OCI-LY7 (cell line): ENCODE measurements around the gene EXT2. TPM values are rescaled to one million over a fixed set of nuclear protein-coding genes. Genes with fewer than 3 reads are reported as not detected.

ENCODE experiments used
- BruUV-seq: library from RNA; stranded (reverse); fragments of 400-500 nt; replicated peaks from 2 replicates; lab custom pipeline; 2021; lab: Mats Ljungman, UMichigan
- CTCF ChIA-PET: fragments of 300-600 bp; sonication (Branson Sonifier 250); formaldehyde crosslinking; loops from one replicate; lab custom pipeline; 2022; ENCODE audit warnings: antibody characterized with exemption; ENCODE audit not compliant: unreplicated experiment; lab: Charles Lee
- POLR2A ChIA-PET: fragments of 300-600 bp; sonication (Branson Sonifier 250); formaldehyde crosslinking; loops from one replicate; lab custom pipeline; 2022; ENCODE audit warnings: antibody characterized with exemption; lab: Charles Lee
- DNase-seq: peaks from one replicate; pipeline ENCODE4 v3.0.0-alpha.2; 2015; ENCODE audit warnings: low spot score
- H2AFZ ChIP-seq: fragments of 200-600 bp; sonication (generic), shearing (Covaris generic); 2 replicates; pipeline ENCODE4 v1.6.1; 2014; ENCODE audit warnings: mild to moderate bottlenecking, antibody characterized with exemption, low read length, moderate library complexity
- H3K27ac ChIP-seq: fragments of 200-600 bp; sonication (generic); 2 replicates; pipeline ENCODE4 v1.5.1; 2014; ENCODE audit warnings: mixed run types, low read depth, mild to moderate bottlenecking, moderate library complexity, low read length, inconsistent platforms; ENCODE audit not compliant: poor library complexity, severe bottlenecking
- H3K36me3 ChIP-seq: fragments of 200-600 bp; sonication (generic); 2 replicates; pipeline ENCODE4 v1.6.1; 2014; ENCODE audit warnings: mild to moderate bottlenecking, antibody characterized with exemption, low read length, moderate library complexity, mixed read lengths; ENCODE audit not compliant: insufficient read depth
- H3K4me1 ChIP-seq: fragments of 200-600 bp; sonication (generic); 2 replicates; pipeline ENCODE4 v1.5.1; 2014; ENCODE audit warnings: mild to moderate bottlenecking, low read length; ENCODE audit not compliant: insufficient read depth, poor library complexity, severe bottlenecking
- H3K4me2 ChIP-seq: fragments of 200-600 bp; sonication (generic); 2 replicates; pipeline ENCODE4 v1.6.1; 2014; ENCODE audit warnings: mild to moderate bottlenecking, low read length
- H3K4me3 ChIP-seq: fragments of 200-600 bp; sonication (generic); 2 replicates; pipeline ENCODE4 v1.5.1; 2014; ENCODE audit warnings: mild to moderate bottlenecking, low read depth, low read length; ENCODE audit not compliant: poor library complexity, severe bottlenecking
- H3K79me2 ChIP-seq: fragments of 200-600 bp; sonication (generic); 2 replicates; pipeline ENCODE4 v1.6.1; 2016; ENCODE audit warnings: low read depth, mild to moderate bottlenecking, low read length, moderate library complexity, mixed read lengths; ENCODE audit not compliant: insufficient read depth
- H3K9me2 ChIP-seq: fragments of 200-600 bp; sonication (generic); 2 replicates; pipeline ENCODE4 v1.6.1; 2016; ENCODE audit warnings: mild to moderate bottlenecking, low read length, mixed read lengths; ENCODE audit not compliant: insufficient read depth
- H3K9me3 ChIP-seq: fragments of 200-600 bp; sonication (generic); 2 replicates; pipeline ENCODE4 v1.6.1; 2014; ENCODE audit warnings: mild to moderate bottlenecking, mixed run types, low read length, mixed read lengths
- H4K20me1 ChIP-seq: fragments of 200-600 bp; sonication (generic); 2 replicates; pipeline ENCODE4 v1.6.1; 2014; ENCODE audit warnings: mild to moderate bottlenecking, antibody characterized with exemption, low read length, moderate library complexity, mixed read lengths; ENCODE audit not compliant: insufficient read depth
- EZH2phosphoT487 ChIP-seq: fragments of 200-600 bp; sonication (generic); IDR thresholded peaks from 2 replicates; pipeline ENCODE4 v1.6.1; 2018; ENCODE audit warnings: low read depth, borderline replicate concordance, mild to moderate bottlenecking, mixed run types, antibody characterized with exemption, low read length, moderate library complexity, mixed read lengths
- intact Hi-C: fragments of 100-400 bp; cut with micrococcal nuclease; formaldehyde crosslinking; loops from one replicate; pipeline ENCODE4 v1.10.0; 2022; ENCODE audit not compliant: unreplicated experiment
- total RNA-seq, 2 experiments: library from RNA; depleted of rRNA in 1 of 2; stranded (reverse); fragments of >200 nt in 1 of 2; shearing (Covaris generic) in 1 of 2; gene quantifications; 2 replicates each; pipeline ENCODE4 v1.2.3, GENCODE V29; 2014 to 2022
- TF ChIP-seq, protein P1 (sequence below): fragments of 200-600 bp; sonication (generic); conservative IDR thresholded peaks from 2 replicates; pipeline ENCODE4 v1.5.1; 2014; ENCODE audit warnings: mild to moderate bottlenecking, antibody characterized with exemption, low read length, moderate library complexity, mixed read lengths

The EXT2 gene
- total RNA-seq, 2 experiments from 2014 or later: 22.3 to 31.8 TPM

DNA sequence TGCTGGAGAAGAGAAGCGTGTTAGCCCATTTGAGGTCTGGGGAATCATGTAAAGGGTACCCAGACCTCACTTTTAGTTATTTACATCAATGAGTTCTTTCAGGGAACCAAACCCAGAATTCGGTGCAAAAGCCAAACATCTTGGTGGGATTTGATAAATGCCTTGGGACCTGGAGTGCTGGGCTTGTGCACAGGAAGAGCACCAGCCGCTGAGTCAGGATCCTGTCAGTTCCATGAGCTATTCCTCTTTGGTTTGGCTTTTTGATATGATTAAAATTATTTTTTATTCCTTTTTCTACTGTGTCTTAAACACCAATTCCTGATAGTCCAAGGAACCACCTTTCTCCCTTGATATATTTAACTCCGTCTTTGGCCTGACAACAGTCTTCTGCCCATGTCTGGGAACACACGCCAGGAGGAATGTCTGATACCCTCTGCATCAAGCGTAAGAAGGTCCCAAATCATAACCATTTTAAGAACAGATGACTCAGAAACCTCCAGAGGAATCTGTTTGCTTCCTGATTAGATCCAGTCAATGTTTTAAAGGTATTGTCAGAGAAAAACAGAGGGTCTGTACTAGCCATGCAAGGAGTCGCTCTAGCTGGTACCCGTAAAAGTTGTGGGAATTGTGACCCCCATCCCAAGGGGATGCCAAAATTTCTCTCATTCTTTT lies 149.3 kb downstream of the EXT2 start:
- H3K4me3 ChIP-seq: no peak overlapping the region
- H3K4me2 ChIP-seq: no peak overlapping the region
- intact Hi-C loops: no loop called here
- DNase-seq: no peak
- no peak overlapping the region for H2AFZ ChIP-seq
- CTCF ChIA-PET: no interaction called here
- H4K20me1 ChIP-seq: no peaks in the 10 kb centered on the region
- no TSS peak for BruUV-seq
- no peaks in the 10 kb centered on the region for H3K9me3 ChIP-seq
- H3K27ac ChIP-seq: no peak overlapping the region
- no peaks in the 10 kb centered on the region for H3K79me2 ChIP-seq
- TF ChIP-seq, protein P1, sequence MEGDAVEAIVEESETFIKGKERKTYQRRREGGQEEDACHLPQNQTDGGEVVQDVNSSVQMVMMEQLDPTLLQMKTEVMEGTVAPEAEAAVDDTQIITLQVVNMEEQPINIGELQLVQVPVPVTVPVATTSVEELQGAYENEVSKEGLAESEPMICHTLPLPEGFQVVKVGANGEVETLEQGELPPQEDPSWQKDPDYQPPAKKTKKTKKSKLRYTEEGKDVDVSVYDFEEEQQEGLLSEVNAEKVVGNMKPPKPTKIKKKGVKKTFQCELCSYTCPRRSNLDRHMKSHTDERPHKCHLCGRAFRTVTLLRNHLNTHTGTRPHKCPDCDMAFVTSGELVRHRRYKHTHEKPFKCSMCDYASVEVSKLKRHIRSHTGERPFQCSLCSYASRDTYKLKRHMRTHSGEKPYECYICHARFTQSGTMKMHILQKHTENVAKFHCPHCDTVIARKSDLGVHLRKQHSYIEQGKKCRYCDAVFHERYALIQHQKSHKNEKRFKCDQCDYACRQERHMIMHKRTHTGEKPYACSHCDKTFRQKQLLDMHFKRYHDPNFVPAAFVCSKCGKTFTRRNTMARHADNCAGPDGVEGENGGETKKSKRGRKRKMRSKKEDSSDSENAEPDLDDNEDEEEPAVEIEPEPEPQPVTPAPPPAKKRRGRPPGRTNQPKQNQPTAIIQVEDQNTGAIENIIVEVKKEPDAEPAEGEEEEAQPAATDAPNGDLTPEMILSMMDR: no peak
- TF ChIP-seq EZH2phosphoT487: no peak
- H3K4me1 ChIP-seq: no peaks in the 10 kb centered on the region
- peaks cover 6% of the 10 kb centered on the region for H3K36me3 ChIP-seq
- POLR2A ChIA-PET: no interaction called here
- no peaks in the 10 kb centered on the region for H3K9me2 ChIP-seq

DNA sequence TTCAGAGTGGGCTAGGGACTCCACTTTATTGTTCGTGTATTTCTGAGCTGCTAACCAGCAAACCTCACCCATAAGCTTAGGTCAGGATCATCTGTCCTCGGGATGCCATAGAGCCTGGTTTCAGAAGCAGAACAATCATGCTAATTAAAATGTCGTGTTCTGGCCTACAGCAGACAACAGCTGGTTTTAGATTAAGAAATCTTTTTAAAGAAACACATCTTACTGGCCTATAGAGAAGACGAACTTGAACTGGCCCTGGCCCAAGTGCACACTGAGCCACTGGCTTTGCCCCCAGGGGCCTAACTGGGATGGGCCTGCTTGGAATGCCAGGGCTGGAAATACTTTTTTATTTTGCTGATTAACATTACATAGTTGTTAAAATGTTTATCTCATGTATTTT lies 151.2 kb downstream of the EXT2 start:
- ChIA-PET CTCF (no interaction called here), POLR2A (interaction anchor here (0.6 kb wide), 1 partner anchor 12 kb away, joined by 3 read pairs; no protein-coding TSS in a partner anchor)
- Histone ChIP-seq H3K79me2 (no peaks in the 10 kb centered on the region), H3K4me2 (no peak overlapping the region), H2AFZ (no peak overlapping the region), H3K27ac (no peak overlapping the region), H3K4me1 (no peaks in the 10 kb centered on the region), H3K9me2 (no peaks in the 10 kb centered on the region), H3K9me3 (no peaks in the 10 kb centered on the region), H3K4me3 (no peak overlapping the region), H3K36me3 (peaks cover 6% of the 10 kb centered on the region), H4K20me1 (no peaks in the 10 kb centered on the region)
- TF ChIP-seq, protein P1: no peak
- no peak for TF ChIP-seq EZH2phosphoT487
- no TSS peak for BruUV-seq
- intact Hi-C loops: no loop called here
- DNase-seq: no peak

DNA sequence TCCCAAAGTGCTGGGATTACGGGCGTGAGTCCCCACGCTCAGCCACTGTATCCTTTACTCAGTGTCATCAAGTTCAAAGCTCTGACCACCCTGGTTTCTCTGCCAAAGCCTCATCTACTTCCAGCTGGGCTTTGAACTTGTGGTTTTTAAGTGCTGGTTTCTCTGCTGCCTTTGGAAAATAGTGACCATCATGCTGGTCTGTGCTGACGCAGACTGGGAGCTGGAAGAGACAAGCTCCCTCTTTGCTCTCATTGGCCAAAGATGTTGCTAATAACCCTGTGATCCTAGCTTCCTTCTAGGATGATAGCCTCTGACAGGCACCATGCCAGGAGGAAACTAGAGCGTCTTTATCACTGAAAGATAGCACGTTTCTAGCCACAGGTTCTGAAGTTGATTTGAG lies 152.0 kb downstream of the EXT2 start:
- ChIA-PET CTCF (no interaction called here), POLR2A (interaction anchor here (0.7 to 0.9 kb wide), 3 partner anchors 28 to 87 kb away, joined by 4 to 5 read pairs (median 5); no protein-coding TSS in a partner anchor)
- Histone ChIP-seq H3K4me2 (no peak overlapping the region), H3K4me1 (no peaks in the 10 kb centered on the region), H3K27ac (no peak overlapping the region), H3K4me3 (no peak overlapping the region), H2AFZ (no peak overlapping the region), H3K9me3 (peaks cover 1% of the 10 kb centered on the region; the same call in 1 of the 2 replicates), H4K20me1 (no peaks in the 10 kb centered on the region), H3K9me2 (no peaks in the 10 kb centered on the region), H3K36me3 (peaks cover 6% of the 10 kb centered on the region), H3K79me2 (no peaks in the 10 kb centered on the region)
- intact Hi-C loops: no loop called here
- no TSS peak for BruUV-seq
- DNase-seq: no peak
- TF ChIP-seq EZH2phosphoT487: no peak
- TF ChIP-seq, protein P1: no peak
